NCI-H2081 (cell line): ENCODE data around the gene HSFY1.
"Not testable (repeated sequence)": the region's sequence is repeated elsewhere in the genome, so short reads cannot be mapped to it uniquely, and the experiment has no call there.

Source experiments
- DNase-seq, 2 experiments: peaks; one replicate each; lab custom pipeline; 2025; lab: John Stamatoyannopoulos, UW

HSFY1 gene

GRCh38 chrY:18546420-18546819 lies at the start of gene HSFY1:
TSS of gene HSFY1 (plus strand) at chrY:18546720. CDS start at chrY:18546788, 68 bp downstream.
- DNase-seq: not testable (repeated sequence)

- not testable (repeated sequence) for DNase-seq
These were observed 42.3 kb upstream of the HSFY1 start for GRCh38 chrY:18504266-18504665.

GRCh38 chrY:18530995-18531655 lies 15.4 kb upstream of the HSFY1 start:
- DNase-seq: not testable (repeated sequence)

GRCh38 chrY:18538952-18539351 lies 7.6 kb upstream of the HSFY1 start:
- not testable (repeated sequence) for DNase-seq

DNA sequence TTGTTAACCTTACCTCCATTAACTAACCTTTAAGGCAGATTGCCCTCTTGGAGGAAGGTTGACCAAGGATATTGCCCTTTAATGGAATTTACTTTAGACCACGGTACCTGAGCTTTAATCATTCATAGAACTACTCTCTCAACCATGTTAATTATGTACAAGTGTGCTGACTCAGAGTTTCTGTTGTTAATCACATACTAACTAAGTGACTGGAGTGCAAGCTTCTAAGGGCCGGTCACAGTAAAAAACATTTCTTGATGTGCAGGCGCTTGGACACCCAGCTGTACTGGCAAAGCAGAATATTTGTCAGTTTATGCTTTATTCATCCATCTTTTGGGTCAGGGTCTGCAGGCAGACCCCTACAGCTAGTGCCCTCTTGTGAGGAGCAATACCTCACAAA lies 6.6 kb downstream of the HSFY1 start:
- not testable (repeated sequence) for DNase-seq

DNA sequence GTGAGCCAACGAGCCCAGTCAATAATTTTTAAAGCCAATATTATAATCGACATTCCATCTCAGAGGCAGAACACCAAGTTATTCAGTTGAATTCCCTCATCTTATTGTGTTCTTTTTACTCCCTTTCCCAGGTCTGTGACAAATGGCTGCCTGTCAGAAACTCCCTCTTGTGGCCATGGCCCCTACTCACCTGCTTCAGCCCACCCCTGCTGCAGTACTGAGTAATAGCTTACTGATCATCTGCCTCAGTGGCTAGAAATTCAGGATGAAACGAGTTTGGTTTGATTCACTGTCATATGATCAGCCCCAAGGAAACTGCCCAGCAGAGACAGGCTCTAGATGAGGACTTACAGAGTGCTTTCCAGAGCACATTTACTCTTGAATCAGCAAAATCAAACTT lies 19.4 kb downstream of the HSFY1 start:
- not testable (repeated sequence) for DNase-seq
